WTC11 (cell line): ENCODE data around the gene PDE4B.

Experiments
- CTCF ChIP-seq: fragments of 200-600 bp; IDR thresholded peaks from 2 replicates; pipeline ENCODE4 v1.8.0; 2022; ENCODE audit warnings: antibody characterized with exemption
- E2F4 ChIP-seq: sonication (generic); formaldehyde crosslinking; IDR thresholded peaks from 2 replicates; pipeline ENCODE4 v1.8.1; 2022; ENCODE audit warnings: low read depth, mild to moderate bottlenecking, moderate library complexity, missing genetic modification reagents, borderline replicate concordance
- FOXP4 ChIP-seq: sonication (generic); formaldehyde crosslinking; IDR thresholded peaks from 2 replicates; pipeline ENCODE4 v1.8.0; 2022; ENCODE audit warnings: mild to moderate bottlenecking, missing genetic modification reagents
- HMGA2 ChIP-seq: fragments of 250-450 bp; sonication (Bioruptor Pico); IDR thresholded peaks from 2 replicates; pipeline ENCODE4 v1.4.0; 2021; ENCODE audit warnings: mild to moderate bottlenecking, moderate library complexity
- MAX ChIP-seq: sonication (generic); formaldehyde crosslinking; IDR thresholded peaks from 2 replicates; pipeline ENCODE4 v1.8.0; 2022; ENCODE audit warnings: mild to moderate bottlenecking, missing genetic modification reagents
- NR2C2 ChIP-seq: sonication (generic); formaldehyde crosslinking; IDR thresholded peaks from 2 replicates; pipeline ENCODE4 v1.8.0; 2022; ENCODE audit warnings: mild to moderate bottlenecking, missing genetic modification reagents
- ZSCAN18 ChIP-seq: fragments of 250-450 bp; sonication (Bioruptor Pico); IDR thresholded peaks from 2 replicates; pipeline ENCODE4 v2.1.2; 2022; ENCODE audit warnings: mild to moderate bottlenecking, moderate library complexity

GRCh38 chr1:65799601-65800000 lies 6.9 kb downstream of the PDE4B start:
- TF ChIP-seq MAX (CRISPR knock-in tag) (no peak), CTCF (no peak), ZSCAN18 (CRISPR knock-in tag) (no peak), NR2C2 (CRISPR knock-in tag) (no peak), HMGA2 (no peak), FOXP4 (no peak), E2F4 (CRISPR knock-in tag) (no peak)
